ENCODE measurements around the gene NYAP1.
"Not testable (repeated sequence)": the region's sequence is repeated elsewhere in the genome, so short reads cannot be mapped to it uniquely, and the experiment has no call there.

The NYAP1 gene

GRCh38 chr7:100486753-100487446 is 3.2 kb downstream of the NYAP1 start:
- no peaks in the 10 kb centered on the region for H3K9me3 Mint-ChIP-seq
- peaks cover 10% of the 10 kb centered on the region for H3K4me1 Mint-ChIP-seq
- no peaks in the 10 kb centered on the region for H3K27me3 Mint-ChIP-seq
- H3K36me3 Mint-ChIP-seq, result no peaks in the 10 kb centered on the region
- H3K27ac Mint-ChIP-seq, result no peak overlapping the region
- H3K4me3 Mint-ChIP-seq, result no peak overlapping the region

- H3K27ac Mint-ChIP-seq, result no peak overlapping the region
- H3K4me1 Mint-ChIP-seq, result peaks cover 15% of the 10 kb centered on the region
- no peaks in the 10 kb centered on the region for H3K9me3 Mint-ChIP-seq
- H3K36me3 Mint-ChIP-seq, result no peaks in the 10 kb centered on the region
- H3K4me3 Mint-ChIP-seq, result no peak overlapping the region
- H3K27me3 Mint-ChIP-seq, result no peaks in the 10 kb centered on the region
Measured at GRCh38 chr7:100488333-100489095, 4.8 kb downstream of the NYAP1 start.

DNA sequence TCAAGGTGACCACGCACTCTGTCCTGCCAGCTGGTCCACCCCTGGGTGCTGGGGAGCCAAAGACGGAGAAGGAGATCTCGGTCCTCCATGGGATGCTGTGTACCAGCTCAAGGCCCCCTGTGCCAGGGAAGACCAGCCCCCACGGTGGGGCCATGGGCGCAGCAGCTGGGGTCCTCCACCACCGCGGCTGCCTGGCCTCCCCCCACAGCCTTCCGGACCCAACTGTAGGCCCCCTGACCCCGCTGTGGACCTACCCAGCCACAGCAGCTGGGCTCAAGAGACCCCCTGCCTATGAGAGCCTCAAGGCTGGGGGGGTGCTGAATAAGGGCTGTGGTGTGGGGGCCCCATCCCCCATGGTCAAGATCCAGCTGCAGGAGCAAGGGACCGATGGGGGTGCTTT is 5.4 kb downstream of the NYAP1 start:
- no peak overlapping the region for H3K27ac Mint-ChIP-seq

DNA sequence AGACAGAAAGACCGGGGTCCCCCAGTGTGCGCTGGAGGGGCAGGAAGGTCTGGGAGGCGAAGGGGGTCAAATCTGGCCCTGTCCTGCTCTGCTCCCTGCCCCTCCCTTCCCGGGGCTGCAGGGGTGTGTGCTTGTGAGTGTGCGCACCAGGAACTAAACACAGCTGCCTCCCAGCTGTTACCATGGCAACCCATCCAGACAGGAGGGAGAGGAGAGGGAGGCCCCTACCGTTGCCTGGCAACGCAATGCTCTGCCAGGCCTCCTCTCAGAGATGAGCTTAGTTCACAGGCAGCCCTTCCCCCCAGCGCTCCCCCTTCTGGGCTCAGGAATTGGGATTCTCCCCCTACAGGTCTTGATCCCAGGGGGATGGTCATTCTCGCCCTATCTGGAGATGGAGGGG is 6.1 kb downstream of the NYAP1 start:
- Mint-ChIP-seq H3K4me1 (peaks cover 18% of the 10 kb centered on the region), H3K27ac (no peak overlapping the region), H3K36me3 (no peaks in the 10 kb centered on the region), H3K27me3 (no peaks in the 10 kb centered on the region), H3K9me3 (no peaks in the 10 kb centered on the region), H3K4me3 (no peak overlapping the region)

More for the DNA sequence above, 5.4 kb downstream of the NYAP1 start:
- no peaks in the 10 kb centered on the region for H3K36me3 Mint-ChIP-seq
- no peak overlapping the region for H3K4me3 Mint-ChIP-seq
- H3K27me3 Mint-ChIP-seq, result no peaks in the 10 kb centered on the region
- no peaks in the 10 kb centered on the region for H3K9me3 Mint-ChIP-seq
- H3K4me1 Mint-ChIP-seq, result peaks cover 18% of the 10 kb centered on the region

DNA sequence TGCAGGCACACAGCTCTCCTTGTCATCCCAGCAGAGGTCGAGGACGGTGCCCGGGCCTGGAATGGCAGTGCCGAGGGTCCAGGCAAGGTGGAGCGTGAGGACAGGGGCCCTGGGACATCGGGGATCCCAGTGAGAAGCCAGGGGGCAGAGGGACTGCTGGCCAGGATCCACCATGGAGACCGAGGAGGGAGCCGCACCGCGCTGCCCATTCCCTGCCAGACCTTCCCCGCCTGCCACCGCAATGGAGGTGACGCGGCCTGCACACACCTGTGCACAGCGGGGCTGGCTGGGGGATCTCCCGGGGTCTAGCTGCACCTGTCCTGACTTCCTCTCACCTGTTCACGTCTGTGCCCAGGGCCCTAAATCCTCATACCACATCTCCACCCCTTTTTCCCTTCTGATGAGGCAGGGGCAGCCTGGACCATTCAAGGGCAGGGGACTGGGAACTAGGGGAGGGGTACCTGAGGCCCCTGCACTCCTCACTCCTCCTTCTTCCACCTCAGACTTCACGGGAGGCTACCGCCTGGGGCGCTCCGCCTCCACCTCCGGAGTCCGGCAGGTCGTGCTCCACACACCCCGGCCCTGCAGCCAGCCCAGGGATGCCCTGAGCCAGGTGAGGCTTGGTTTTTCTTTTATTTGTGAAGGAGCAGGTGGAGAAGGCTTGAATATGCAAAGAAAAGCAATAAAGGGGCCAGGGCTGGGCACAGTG is 6.9 kb downstream of the NYAP1 start:
- H3K4me3 Mint-ChIP-seq, result no peak overlapping the region
- H3K27me3 Mint-ChIP-seq, result no peaks in the 10 kb centered on the region
- no peak overlapping the region for H3K27ac Mint-ChIP-seq
- H3K36me3 Mint-ChIP-seq, result no peaks in the 10 kb centered on the region
- H3K4me1 Mint-ChIP-seq, result peaks cover 17% of the 10 kb centered on the region
- H3K9me3 Mint-ChIP-seq, result no peaks in the 10 kb centered on the region

DNA sequence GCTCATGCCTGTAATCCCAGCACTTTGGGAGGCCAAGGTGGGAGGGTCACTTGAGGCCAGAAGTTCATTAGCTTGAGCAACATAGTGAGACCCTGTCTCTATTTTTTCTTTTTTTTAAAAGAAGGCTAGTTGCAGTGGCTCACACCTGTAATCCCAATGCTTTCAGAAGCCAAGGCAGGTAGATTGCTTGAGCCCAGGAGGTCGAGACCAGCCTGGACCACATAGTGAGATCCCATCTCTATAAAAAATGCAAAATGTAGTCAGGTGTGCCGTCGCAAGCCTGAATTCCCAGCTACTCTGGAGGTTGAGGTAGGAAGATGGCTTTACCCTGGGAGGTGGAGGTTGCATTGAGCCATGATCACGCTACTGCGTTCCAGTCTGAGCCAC is 7.5 kb downstream of the NYAP1 start:
- no peak overlapping the region for H3K27ac Mint-ChIP-seq

GRCh38 chr7:100492738-100493475 is 9.2 kb downstream of the NYAP1 start:
- Mint-ChIP-seq H3K27me3 (no peaks in the 10 kb centered on the region), H3K36me3 (no peaks in the 10 kb centered on the region), H3K4me3 (peak overlapping the region; percentile 83), H3K9me3 (no peaks in the 10 kb centered on the region), H3K4me1 (peaks cover 17% of the 10 kb centered on the region), H3K27ac (peak overlapping the region; percentile 81)

More for the DNA sequence above, 7.5 kb downstream of the NYAP1 start:
- no peak overlapping the region for H3K4me3 Mint-ChIP-seq
- H3K36me3 Mint-ChIP-seq, result no peaks in the 10 kb centered on the region
- no peaks in the 10 kb centered on the region for H3K9me3 Mint-ChIP-seq
- H3K27me3 Mint-ChIP-seq, result no peaks in the 10 kb centered on the region
- peaks cover 17% of the 10 kb centered on the region for H3K4me1 Mint-ChIP-seq

- Mint-ChIP-seq H3K9me3 (no peaks in the 10 kb centered on the region), H3K4me1 (peaks cover 17% of the 10 kb centered on the region), H3K4me3 (peak overlapping the region; percentile 83), H3K36me3 (no peaks in the 10 kb centered on the region), H3K27ac (no peak overlapping the region), H3K27me3 (no peaks in the 10 kb centered on the region)
Measured at GRCh38 chr7:100493476-100494264, 9.9 kb downstream of the NYAP1 start.

GRCh38 chr7:100496509-100496908 is 12.8 kb downstream of the NYAP1 start:
- H3K27ac Mint-ChIP-seq, result peak overlapping the region; percentile 1

GRCh38 chr7:100500743-100501142 is 17.0 kb downstream of the NYAP1 start:
- H3K36me3 Mint-ChIP-seq, result not testable (repeated sequence)

More at GRCh38 chr7:100496509-100496908, 12.8 kb downstream of the NYAP1 start:
- Mint-ChIP-seq H3K9me3 (no peaks in the 10 kb centered on the region), H3K4me3 (no peak overlapping the region), H3K36me3 (no peaks in the 10 kb centered on the region), H3K27me3 (no peaks in the 10 kb centered on the region), H3K4me1 (peaks cover 17% of the 10 kb centered on the region)

DNA sequence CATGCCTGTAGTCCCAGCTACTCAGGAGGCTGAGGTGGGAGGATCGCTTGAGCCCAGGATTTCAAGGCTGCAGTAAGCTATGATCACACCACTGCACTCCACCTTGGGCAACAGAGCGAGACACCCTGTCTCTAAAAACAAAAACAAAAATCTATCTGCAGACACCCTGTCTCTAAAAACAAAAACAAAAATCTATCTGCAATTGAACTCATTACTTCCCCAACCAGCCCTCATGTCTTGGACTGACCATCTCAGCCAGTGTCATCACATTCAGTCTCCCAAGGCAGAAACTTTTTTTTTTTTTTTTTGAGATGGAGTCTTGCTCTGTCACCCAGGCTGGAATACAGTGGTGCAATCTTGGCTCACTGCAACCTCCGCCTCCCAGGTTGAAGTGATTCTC is 20.3 kb downstream of the NYAP1 start:
- not testable (repeated sequence) for H3K4me3 Mint-ChIP-seq, H3K4me1 Mint-ChIP-seq, H3K36me3 Mint-ChIP-seq, H3K27ac Mint-ChIP-seq, H3K27me3 Mint-ChIP-seq, H3K9me3 Mint-ChIP-seq

More at GRCh38 chr7:100500743-100501142, 17.0 kb downstream of the NYAP1 start:
- H3K9me3 Mint-ChIP-seq, H3K4me3 Mint-ChIP-seq, H3K27ac Mint-ChIP-seq, H3K4me1 Mint-ChIP-seq, H3K27me3 Mint-ChIP-seq: not testable (repeated sequence)

GRCh38 chr7:100504887-100505611 is 21.3 kb downstream of the NYAP1 start:
- Mint-ChIP-seq H3K27me3 (no peaks in the 10 kb centered on the region), H3K4me3 (no peak overlapping the region), H3K4me1 (no peaks in the 10 kb centered on the region), H3K9me3 (no peaks in the 10 kb centered on the region), H3K36me3 (no peaks in the 10 kb centered on the region), H3K27ac (no peak overlapping the region)

DNA sequence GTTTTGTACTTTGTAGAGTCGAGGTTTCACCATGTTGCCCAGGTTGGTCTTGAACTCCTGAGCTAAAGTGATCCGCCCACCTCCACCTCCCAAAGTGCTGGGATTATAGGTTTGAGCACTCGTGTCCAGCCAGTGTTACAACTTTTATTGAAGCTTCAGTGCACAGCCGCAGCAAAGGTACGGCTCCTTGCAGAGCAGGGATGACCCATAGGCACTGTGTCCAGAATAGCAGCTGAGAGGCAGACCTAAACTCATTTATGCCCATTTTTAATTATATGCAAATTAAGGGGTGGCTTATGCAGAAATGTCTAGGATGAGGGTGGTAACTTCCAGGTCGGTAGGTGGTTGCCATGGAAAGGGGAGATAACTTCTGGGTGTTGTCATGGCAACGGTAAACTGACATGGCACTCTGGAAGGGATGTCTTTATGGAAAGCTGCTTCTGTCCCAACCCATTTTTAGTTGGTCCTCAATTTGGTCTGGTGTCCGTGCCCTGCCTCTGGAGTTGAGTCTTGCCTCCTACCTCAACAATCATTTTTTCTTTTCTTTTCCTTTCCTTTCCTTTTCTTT is 22.7 kb downstream of the NYAP1 start:
- Mint-ChIP-seq H3K4me3 (no peak overlapping the region), H3K9me3 (no peaks in the 10 kb centered on the region), H3K27ac (peak overlapping the region; percentile 6), H3K4me1 (no peaks in the 10 kb centered on the region), H3K27me3 (no peaks in the 10 kb centered on the region), H3K36me3 (no peaks in the 10 kb centered on the region)

- Mint-ChIP-seq H3K4me1 (peaks cover 7% of the 10 kb centered on the region), H3K9me3 (no peaks in the 10 kb centered on the region), H3K27me3 (no peaks in the 10 kb centered on the region), H3K36me3 (no peaks in the 10 kb centered on the region), H3K4me3 (no peak overlapping the region), H3K27ac (no peak overlapping the region)
Measured at GRCh38 chr7:100509231-100509630, 25.5 kb downstream of the NYAP1 start.
